ENCODE data around the gene ZC3H18.

DNA sequence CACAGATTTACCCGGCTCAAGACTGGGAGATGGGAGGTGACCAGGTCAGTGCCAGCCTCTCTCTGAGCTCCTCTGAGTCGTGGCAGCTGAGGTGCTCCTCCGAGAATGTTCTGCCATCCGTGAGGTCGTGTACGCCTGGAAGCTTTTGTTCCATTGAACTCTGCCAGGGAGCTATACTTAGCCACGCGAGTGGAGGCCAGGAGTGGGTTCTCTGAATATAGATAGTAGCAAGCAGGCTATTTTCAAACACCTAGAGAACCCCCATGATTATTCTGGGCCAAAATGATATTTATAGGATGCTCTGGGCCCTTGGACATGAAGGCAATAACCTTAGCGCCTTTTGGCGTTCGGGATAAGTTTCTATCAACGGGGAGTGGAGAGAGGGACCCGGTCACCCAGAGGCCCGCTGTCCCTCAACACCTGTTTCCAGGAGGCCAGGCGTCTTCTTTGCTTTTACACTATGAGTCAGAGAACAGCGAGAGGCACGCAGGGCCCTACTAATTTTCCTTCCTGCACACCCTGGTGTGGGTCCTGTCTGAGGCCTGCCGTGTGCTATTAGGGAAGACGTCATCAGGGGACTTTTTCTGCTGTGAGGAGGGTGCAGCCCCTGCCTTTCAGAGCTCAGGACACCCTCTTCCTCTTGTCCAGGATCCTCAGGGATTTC is 103.6 kb downstream of the ZC3H18 start:
- TF ChIP-seq, protein P1, sequence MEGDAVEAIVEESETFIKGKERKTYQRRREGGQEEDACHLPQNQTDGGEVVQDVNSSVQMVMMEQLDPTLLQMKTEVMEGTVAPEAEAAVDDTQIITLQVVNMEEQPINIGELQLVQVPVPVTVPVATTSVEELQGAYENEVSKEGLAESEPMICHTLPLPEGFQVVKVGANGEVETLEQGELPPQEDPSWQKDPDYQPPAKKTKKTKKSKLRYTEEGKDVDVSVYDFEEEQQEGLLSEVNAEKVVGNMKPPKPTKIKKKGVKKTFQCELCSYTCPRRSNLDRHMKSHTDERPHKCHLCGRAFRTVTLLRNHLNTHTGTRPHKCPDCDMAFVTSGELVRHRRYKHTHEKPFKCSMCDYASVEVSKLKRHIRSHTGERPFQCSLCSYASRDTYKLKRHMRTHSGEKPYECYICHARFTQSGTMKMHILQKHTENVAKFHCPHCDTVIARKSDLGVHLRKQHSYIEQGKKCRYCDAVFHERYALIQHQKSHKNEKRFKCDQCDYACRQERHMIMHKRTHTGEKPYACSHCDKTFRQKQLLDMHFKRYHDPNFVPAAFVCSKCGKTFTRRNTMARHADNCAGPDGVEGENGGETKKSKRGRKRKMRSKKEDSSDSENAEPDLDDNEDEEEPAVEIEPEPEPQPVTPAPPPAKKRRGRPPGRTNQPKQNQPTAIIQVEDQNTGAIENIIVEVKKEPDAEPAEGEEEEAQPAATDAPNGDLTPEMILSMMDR (IDR thresholded peaks at IDR 0.05) = no peak
- TF ChIP-seq POLR2AphosphoS5 (IDR thresholded peaks at IDR 0.05; ENCODE audit: insufficient read depth in 1 of 2, low read depth in 1 of 2) (no peak), POLR2A (IDR thresholded peaks at IDR 0.05) (no peak)
